GM12878 (cell line): Measurements from ENCODE around the gene ADRA2B. TPM values are rescaled to one million over a fixed set of nuclear protein-coding genes. Genes with fewer than 3 reads are reported as not detected.
A peak's percentile ranks its signal among the peaks of the same experiment; 100 is the strongest.

Experiments
- BCL11A ChIP-seq: IDR thresholded peaks from 2 replicates; pipeline ENCODE4 v1.6.1; 2011; ENCODE audit warnings: low read depth, low read length
- BHLHE40 ChIP-seq, 2 experiments: fragments of 450-650 bp in 1 of 2; IDR thresholded peaks; 2 replicates each; pipeline ENCODE4 v1.6.1; 2011 to 2017; ENCODE audit warnings: low read depth in 2 of 2, borderline replicate concordance in 1 of 2, improper control_type of control experiment in 1 of 2, low read length in 1 of 2, mild to moderate bottlenecking in 1 of 2
- EGR1 ChIP-seq, 2 experiments: IDR thresholded peaks; 1 replicate in 1 of 2; 2 replicates in 1 of 2; pipeline ENCODE4 v1.6.1; 2011 to 2012; ENCODE audit warnings: low read depth in 2 of 2, low read length in 2 of 2, borderline replicate concordance in 1 of 2, mild to moderate bottlenecking in 1 of 2, moderate library complexity in 1 of 2
- GABPA ChIP-seq: IDR thresholded peaks from 2 replicates; pipeline ENCODE4 v1.6.1; 2014; ENCODE audit warnings: antibody characterized with exemption, low read depth, mild to moderate bottlenecking, inconsistent platforms
- GATAD2B ChIP-seq: fragments of 450-650 bp; conservative IDR thresholded peaks from 2 replicates; pipeline ENCODE4 v1.6.1; 2017; ENCODE audit warnings: low read depth, mild to moderate bottlenecking, moderate library complexity
- HDGF ChIP-seq: fragments of 450-650 bp; IDR thresholded peaks from 2 replicates; pipeline ENCODE4 v1.6.1; 2016; ENCODE audit warnings: antibody characterized with exemption
- IKZF2 ChIP-seq, 2 experiments: fragments of 450-650 bp; IDR thresholded peaks; 2 replicates each; pipeline ENCODE4 v1.6.1; 2017; ENCODE audit warnings: mild to moderate bottlenecking in 2 of 2, moderate library complexity in 2 of 2
- MEF2B ChIP-seq: fragments of 450-650 bp; IDR thresholded peaks from 2 replicates; pipeline ENCODE4 v1.6.1; 2018; ENCODE audit warnings: mild to moderate bottlenecking, moderate library complexity; ENCODE audit not compliant: partially characterized antibody, poor library complexity, severe bottlenecking
- NFYA ChIP-seq: IDR thresholded peaks from 2 replicates; pipeline ENCODE4 v1.6.1; 2011; ENCODE audit warnings: low read depth, mild to moderate bottlenecking, low read length, improper control_type of control experiment, borderline replicate concordance
- NFYB ChIP-seq: IDR thresholded peaks from 2 replicates; pipeline ENCODE4 v1.6.1; 2011; ENCODE audit warnings: low read depth, mild to moderate bottlenecking, low read length, improper control_type of control experiment, moderate library complexity; ENCODE audit not compliant: insufficient read depth
- NR2F1 ChIP-seq: fragments of 450-650 bp; conservative IDR thresholded peaks from 2 replicates; pipeline ENCODE4 v1.6.1; 2017; ENCODE audit warnings: mild to moderate bottlenecking
- POLR2AphosphoS5 ChIP-seq: IDR thresholded peaks from 2 replicates; pipeline ENCODE4 v1.6.1; 2011; ENCODE audit warnings: mild to moderate bottlenecking, low read length, inconsistent platforms
- RAD21 ChIP-seq: IDR thresholded peaks from 2 replicates; pipeline ENCODE4 v1.6.1; 2011; ENCODE audit warnings: mild to moderate bottlenecking, low read depth, low read length, moderate library complexity; ENCODE audit not compliant: insufficient read depth
- SIN3A ChIP-seq: IDR thresholded peaks from 2 replicates; pipeline ENCODE4 v1.6.1; 2012; ENCODE audit warnings: low read depth, low read length, improper control_type of control experiment
- TARDBP ChIP-seq: IDR thresholded peaks from 2 replicates; pipeline ENCODE4 v1.6.1; 2016; ENCODE audit warnings: borderline replicate concordance
- TCF3 ChIP-seq: IDR thresholded peaks from 2 replicates; pipeline ENCODE4 v1.6.1; 2012; ENCODE audit warnings: low read depth, mild to moderate bottlenecking, low read length, borderline replicate concordance; ENCODE audit not compliant: insufficient read depth
- polyA plus RNA-seq, 11 experiments: library from polyadenylated mRNA; depleted of rRNA in 4 of 11; unstranded in 6 of 11; stranded (reverse) in 5 of 11; fragments of >200 nt; fragmentation: Nextera tagmentation in 4 of 11; fragmentation: Illumina TruSeq in 1 of 11; extraction: Ambion mirVana in 4 of 11; extraction: Trizol in 1 of 11; gene quantifications; 1 replicate in 1 of 11; 2 replicates in 10 of 11; pipeline versions ENCODE4 v1.2.1 to v1.2.3, GENCODE V29; 2011 to 2016; ENCODE audit warnings: inconsistent platforms in 2 of 11, missing spikeins in 2 of 11, low read depth in 1 of 11
- total RNA-seq, 4 experiments: library from RNA; depleted of rRNA in 3 of 4; stranded (reverse); fragments of >200 nt in 3 of 4; fragmentation: Illumina TruSeq in 1 of 4; extraction: Trizol in 1 of 4; gene quantifications; 2 replicates each; pipeline versions ENCODE4 v1.2.1 to v1.2.3, GENCODE V29; 2013 to 2021
- TF ChIP-seq, protein P1 (sequence below): fragments of 450-650 bp; IDR thresholded peaks from 2 replicates; pipeline ENCODE4 v1.6.1; 2017; ENCODE audit warnings: mild to moderate bottlenecking, moderate library complexity
- TF ChIP-seq, protein P2 (sequence below): fragments of 450-650 bp; IDR thresholded peaks from 2 replicates; pipeline ENCODE4 v1.6.1; 2017; ENCODE audit warnings: mild to moderate bottlenecking, low read depth, inconsistent platforms; ENCODE audit not compliant: poor library complexity, severe bottlenecking
- TF ChIP-seq, protein P3 (sequence below): IDR thresholded peaks from 2 replicates; pipeline ENCODE4 v1.6.1; 2012; ENCODE audit warnings: low read depth, low read length, improper control_type of control experiment
- TF ChIP-seq, protein P4 (sequence below): fragments of 450-650 bp; IDR thresholded peaks from 2 replicates; pipeline ENCODE4 v1.6.1; 2016; ENCODE audit warnings: mild to moderate bottlenecking

The ADRA2B gene
- total and polyA plus RNA-seq, 10 of the 15 experiments (the other 5 are each of a cell fraction or from before 2014, with no cell fraction given), result 0.01 to 0.10 (median 0.04) TPM; not detected in 6

DNA sequence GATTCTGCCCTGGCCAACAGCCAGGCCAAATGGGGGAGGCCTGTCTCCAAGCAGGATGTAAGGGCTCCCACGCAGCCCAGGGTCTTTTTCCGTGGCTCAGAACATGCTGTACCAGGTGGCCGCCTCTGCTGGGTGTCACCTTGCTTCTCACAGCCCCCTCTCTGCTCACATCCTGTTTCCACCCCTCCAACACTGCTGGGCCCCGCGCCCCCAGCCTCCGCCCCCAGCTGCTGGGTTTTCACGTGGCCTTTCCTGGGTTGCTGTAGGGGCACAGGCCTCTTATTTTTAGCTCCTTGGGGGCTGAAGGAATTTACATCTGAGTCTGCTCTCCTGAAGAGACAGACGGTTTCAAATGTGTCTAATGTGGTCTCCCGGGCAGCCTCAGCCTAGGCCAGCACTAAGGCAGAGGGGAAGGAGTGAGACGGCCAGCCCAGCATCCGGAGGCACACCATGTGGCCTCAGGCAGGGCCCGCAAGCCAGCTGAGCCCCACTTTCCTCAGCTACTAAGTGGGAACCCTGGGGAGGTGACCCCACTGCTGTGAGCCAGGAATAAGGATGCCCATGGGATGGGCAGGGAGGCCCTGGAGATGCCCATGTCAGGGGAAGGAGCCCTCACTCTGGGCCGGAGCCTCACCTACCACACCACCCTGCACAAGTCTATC lies 47.5 kb upstream of the ADRA2B start (continued):
- TF ChIP-seq, protein P1, sequence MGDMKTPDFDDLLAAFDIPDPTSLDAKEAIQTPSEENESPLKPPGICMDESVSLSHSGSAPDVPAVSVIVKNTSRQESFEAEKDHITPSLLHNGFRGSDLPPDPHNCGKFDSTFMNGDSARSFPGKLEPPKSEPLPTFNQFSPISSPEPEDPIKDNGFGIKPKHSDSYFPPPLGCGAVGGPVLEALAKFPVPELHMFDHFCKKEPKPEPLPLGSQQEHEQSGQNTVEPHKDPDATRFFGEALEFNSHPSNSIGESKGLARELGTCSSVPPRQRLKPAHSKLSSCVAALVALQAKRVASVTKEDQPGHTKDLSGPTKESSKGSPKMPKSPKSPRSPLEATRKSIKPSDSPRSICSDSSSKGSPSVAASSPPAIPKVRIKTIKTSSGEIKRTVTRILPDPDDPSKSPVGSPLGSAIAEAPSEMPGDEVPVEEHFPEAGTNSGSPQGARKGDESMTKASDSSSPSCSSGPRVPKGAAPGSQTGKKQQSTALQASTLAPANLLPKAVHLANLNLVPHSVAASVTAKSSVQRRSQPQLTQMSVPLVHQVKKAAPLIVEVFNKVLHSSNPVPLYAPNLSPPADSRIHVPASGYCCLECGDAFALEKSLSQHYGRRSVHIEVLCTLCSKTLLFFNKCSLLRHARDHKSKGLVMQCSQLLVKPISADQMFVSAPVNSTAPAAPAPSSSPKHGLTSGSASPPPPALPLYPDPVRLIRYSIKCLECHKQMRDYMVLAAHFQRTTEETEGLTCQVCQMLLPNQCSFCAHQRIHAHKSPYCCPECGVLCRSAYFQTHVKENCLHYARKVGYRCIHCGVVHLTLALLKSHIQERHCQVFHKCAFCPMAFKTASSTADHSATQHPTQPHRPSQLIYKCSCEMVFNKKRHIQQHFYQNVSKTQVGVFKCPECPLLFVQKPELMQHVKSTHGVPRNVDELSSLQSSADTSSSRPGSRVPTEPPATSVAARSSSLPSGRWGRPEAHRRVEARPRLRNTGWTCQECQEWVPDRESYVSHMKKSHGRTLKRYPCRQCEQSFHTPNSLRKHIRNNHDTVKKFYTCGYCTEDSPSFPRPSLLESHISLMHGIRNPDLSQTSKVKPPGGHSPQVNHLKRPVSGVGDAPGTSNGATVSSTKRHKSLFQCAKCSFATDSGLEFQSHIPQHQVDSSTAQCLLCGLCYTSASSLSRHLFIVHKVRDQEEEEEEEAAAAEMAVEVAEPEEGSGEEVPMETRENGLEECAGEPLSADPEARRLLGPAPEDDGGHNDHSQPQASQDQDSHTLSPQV, result 0 out of 2 replicates have a peak, but pooled peaks have one; percentile 82
- TF ChIP-seq TARDBP, result peak; percentile 78; the same call in 1 of the 2 replicates
- TF ChIP-seq, protein P2, sequence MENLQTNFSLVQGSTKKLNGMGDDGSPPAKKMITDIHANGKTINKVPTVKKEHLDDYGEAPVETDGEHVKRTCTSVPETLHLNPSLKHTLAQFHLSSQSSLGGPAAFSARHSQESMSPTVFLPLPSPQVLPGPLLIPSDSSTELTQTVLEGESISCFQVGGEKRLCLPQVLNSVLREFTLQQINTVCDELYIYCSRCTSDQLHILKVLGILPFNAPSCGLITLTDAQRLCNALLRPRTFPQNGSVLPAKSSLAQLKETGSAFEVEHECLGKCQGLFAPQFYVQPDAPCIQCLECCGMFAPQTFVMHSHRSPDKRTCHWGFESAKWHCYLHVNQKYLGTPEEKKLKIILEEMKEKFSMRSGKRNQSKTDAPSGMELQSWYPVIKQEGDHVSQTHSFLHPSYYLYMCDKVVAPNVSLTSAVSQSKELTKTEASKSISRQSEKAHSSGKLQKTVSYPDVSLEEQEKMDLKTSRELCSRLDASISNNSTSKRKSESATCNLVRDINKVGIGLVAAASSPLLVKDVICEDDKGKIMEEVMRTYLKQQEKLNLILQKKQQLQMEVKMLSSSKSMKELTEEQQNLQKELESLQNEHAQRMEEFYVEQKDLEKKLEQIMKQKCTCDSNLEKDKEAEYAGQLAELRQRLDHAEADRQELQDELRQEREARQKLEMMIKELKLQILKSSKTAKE, result peak; percentile 87
- peak; percentile 95 for TF ChIP-seq MEF2B
- peak; percentile 99 for TF ChIP-seq TCF3
- no peak for TF ChIP-seq NFYA
- TF ChIP-seq, protein P3, sequence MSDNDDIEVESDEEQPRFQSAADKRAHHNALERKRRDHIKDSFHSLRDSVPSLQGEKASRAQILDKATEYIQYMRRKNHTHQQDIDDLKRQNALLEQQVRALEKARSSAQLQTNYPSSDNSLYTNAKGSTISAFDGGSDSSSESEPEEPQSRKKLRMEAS, result peak; percentile 92
- peak; percentile 92 to 93 for TF ChIP-seq BHLHE40 (IDR thresholded peaks at IDR 0.05; ENCODE audit: borderline replicate concordance in 1 of 2, low read depth in 2 of 2, low read length in 1 of 2)
- no peak for TF ChIP-seq GABPA
- TF ChIP-seq POLR2AphosphoS5, result peak; percentile 51
- 0 out of 2 replicates have a peak, but pooled peaks have one; percentile 6 for TF ChIP-seq NFYB
- peak; percentile 90 to 91; a peak in 3 of 4 replicates for TF ChIP-seq IKZF2 (IDR thresholded peaks at IDR 0.05)
- TF ChIP-seq NR2F1, result peak; percentile 85
- no peak; the same call in 1 of the 2 replicates for TF ChIP-seq HDGF
- peak; percentile 77 for TF ChIP-seq BCL11A
- 0 out of 2 replicates have a peak, but pooled peaks have one; percentile 50 for TF ChIP-seq SIN3A
- TF ChIP-seq RAD21, result peak; percentile 31; the same call in 1 of the 2 replicates
- peak in 1 of 2 experiments; percentile 98; a peak in 2 of 3 replicates for TF ChIP-seq EGR1 (IDR thresholded peaks at IDR 0.05; ENCODE audit: borderline replicate concordance in 1 of 2, low read depth in 2 of 2, low read length in 2 of 2)
- TF ChIP-seq, protein P4, sequence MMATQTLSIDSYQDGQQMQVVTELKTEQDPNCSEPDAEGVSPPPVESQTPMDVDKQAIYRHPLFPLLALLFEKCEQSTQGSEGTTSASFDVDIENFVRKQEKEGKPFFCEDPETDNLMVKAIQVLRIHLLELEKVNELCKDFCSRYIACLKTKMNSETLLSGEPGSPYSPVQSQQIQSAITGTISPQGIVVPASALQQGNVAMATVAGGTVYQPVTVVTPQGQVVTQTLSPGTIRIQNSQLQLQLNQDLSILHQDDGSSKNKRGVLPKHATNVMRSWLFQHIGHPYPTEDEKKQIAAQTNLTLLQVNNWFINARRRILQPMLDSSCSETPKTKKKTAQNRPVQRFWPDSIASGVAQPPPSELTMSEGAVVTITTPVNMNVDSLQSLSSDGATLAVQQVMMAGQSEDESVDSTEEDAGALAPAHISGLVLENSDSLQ, result peak; percentile 43; the same call in 1 of the 2 replicates
- peak; percentile 97 for TF ChIP-seq GATAD2B
